Stimulated activated CD4-positive, alpha-beta T cell treated with anti-CD3 and anti-CD28 coated beads, Interleukin-4, amount 100 ng/mL, for 48 hours (primary cell): ENCODE measurements around the gene RYR3.

Experiments used
- DNase-seq, 2 donors: peaks; one replicate each; pipeline ENCODE4 v3.0.0-alpha.2; 2020; ENCODE audit warnings: low read depth in 2 of 2

The RYR3 gene

GRCh38 chr15:33449810-33450209 is 139.0 kb downstream of the RYR3 start:
- no peak for DNase-seq

- DNase-seq = no peak
Observed at GRCh38 chr15:33451385-33451784, 140.6 kb downstream of the RYR3 start.

- no peak for DNase-seq
Observed at GRCh38 chr15:33453761-33454160, 143.0 kb downstream of the RYR3 start.

- no peak for DNase-seq
Observed at GRCh38 chr15:33454346-33454745, 143.6 kb downstream of the RYR3 start.

- no peak for DNase-seq
Observed at GRCh38 chr15:33454996-33455395, 144.2 kb downstream of the RYR3 start.

- no peak for DNase-seq
Observed at GRCh38 chr15:33458421-33458820, 147.7 kb downstream of the RYR3 start.

- DNase-seq = no peak
Observed at GRCh38 chr15:33460166-33460805, 149.5 kb downstream of the RYR3 start.

GRCh38 chr15:33461671-33462070 is 150.9 kb downstream of the RYR3 start:
- DNase-seq = no peak

- no peak for DNase-seq
Observed at GRCh38 chr15:33467146-33467815, 156.5 kb downstream of the RYR3 start.

GRCh38 chr15:33467816-33468163 is 157.0 kb downstream of the RYR3 start:
- DNase-seq = no peak

- DNase-seq = no peak
Observed at GRCh38 chr15:33468740-33469139, 158.0 kb downstream of the RYR3 start.

GRCh38 chr15:33473005-33473404 is 162.2 kb downstream of the RYR3 start:
- no peak for DNase-seq

GRCh38 chr15:33473714-33474113 is 162.9 kb downstream of the RYR3 start:
- DNase-seq = no peak

- DNase-seq = no peak
Observed at GRCh38 chr15:33476076-33476475, 165.3 kb downstream of the RYR3 start.

- DNase-seq = no peak
Observed at GRCh38 chr15:33476908-33477307, 166.1 kb downstream of the RYR3 start.

- DNase-seq = no peak
Observed at GRCh38 chr15:33489335-33489734, 178.6 kb downstream of the RYR3 start.

GRCh38 chr15:33490703-33491102 is 179.9 kb downstream of the RYR3 start:
- DNase-seq = no peak

- DNase-seq = no peak
Observed at GRCh38 chr15:33492434-33493052, 181.8 kb downstream of the RYR3 start.

- no peak for DNase-seq
Observed at GRCh38 chr15:33494306-33494705, 183.5 kb downstream of the RYR3 start.

- DNase-seq = no peak
Observed at GRCh38 chr15:33500432-33501195, 189.8 kb downstream of the RYR3 start.

- DNase-seq = no peak
Observed at GRCh38 chr15:33503681-33504080, 192.9 kb downstream of the RYR3 start.

GRCh38 chr15:33506781-33507296 is 196.1 kb downstream of the RYR3 start:
- DNase-seq = no peak
